Fibroblast of lung (primary cell): ENCODE results near the gene SLC44A5.

Experiments
- CTCF ChIP-seq, 2 donors: IDR thresholded peaks in 1 of 2; conservative IDR thresholded peaks in 1 of 2; 1 replicate in 1 of 2; 2 replicates in 1 of 2; pipeline ENCODE4 v1.5.1; 2011 to 2012; ENCODE audit warnings: low read length in 2 of 2, control low read depth in 1 of 2, inconsistent platforms in 1 of 2, low read depth in 1 of 2, mild to moderate bottlenecking in 1 of 2
- EZH2 ChIP-seq: IDR thresholded peaks from 2 replicates; pipeline ENCODE4 v1.5.1; 2012; ENCODE audit warnings: low read length, control low read depth, mild to moderate bottlenecking; ENCODE audit errors: missing control alignments

GRCh38 chr1:75171876-75172275, 439.0 kb downstream of the SLC44A5 start:
- TF ChIP-seq CTCF (conservative IDR thresholded peaks at IDR 0.05 in 1 of 2, IDR thresholded peaks at IDR 0.05 in 1 of 2; ENCODE audit: low read depth in 1 of 2, low read length in 2 of 2): no peak
- no peak for TF ChIP-seq EZH2
